Loucy (cell line): ENCODE measurements around the gene ALS2.

Experiments used
- H2AFZ ChIP-seq: fragments of 200-600 bp; sonication (generic); 2 replicates; pipeline ENCODE4 v1.6.0; 2016; ENCODE audit warnings: antibody characterized with exemption, mild to moderate bottlenecking, low read length, moderate library complexity
- H3F3A ChIP-seq: fragments of 200-600 bp; 2 replicates; pipeline ENCODE4 v1.6.0; 2016; ENCODE audit warnings: antibody characterized with exemption, low read depth, mild to moderate bottlenecking
- H3K27me3 ChIP-seq: fragments of 200-600 bp; sonication (generic); 2 replicates; pipeline ENCODE4 v1.6.1; 2014; ENCODE audit warnings: low read length, mild to moderate bottlenecking; ENCODE audit not compliant: insufficient read depth, poor library complexity, severe bottlenecking
- H3K36me3 ChIP-seq: fragments of 200-600 bp; sonication (generic); 2 replicates; pipeline ENCODE4 v1.6.1; 2016; ENCODE audit warnings: low read length; ENCODE audit not compliant: insufficient read depth
- H3K4me1 ChIP-seq: fragments of 200-600 bp; sonication (generic); 2 replicates; pipeline ENCODE4 v1.5.1; 2014; ENCODE audit warnings: low read length, mild to moderate bottlenecking; ENCODE audit not compliant: insufficient read depth, poor library complexity, severe bottlenecking
- H3K4me2 ChIP-seq: fragments of 200-600 bp; sonication (generic); 2 replicates; pipeline ENCODE4 v1.6.0; 2014; ENCODE audit warnings: antibody characterized with exemption, low read length, low read depth, mild to moderate bottlenecking; ENCODE audit not compliant: poor library complexity, severe bottlenecking
- H3K4me3 ChIP-seq: fragments of 200-600 bp; sonication (generic); 2 replicates; pipeline ENCODE4 v1.5.1; 2014; ENCODE audit warnings: low read length, mild to moderate bottlenecking, mixed read lengths; ENCODE audit not compliant: poor library complexity, severe bottlenecking
- H3K79me2 ChIP-seq: fragments of 200-600 bp; sonication (generic); 2 replicates; pipeline ENCODE4 v1.6.1; 2014; ENCODE audit warnings: low read length; ENCODE audit not compliant: insufficient read depth
- H3K9ac ChIP-seq: fragments of 200-600 bp; sonication (generic); 2 replicates; pipeline ENCODE4 v1.6.0; 2014; ENCODE audit warnings: mild to moderate bottlenecking, low read depth, low read length, moderate library complexity; ENCODE audit not compliant: poor library complexity, severe bottlenecking
- H3K9me2 ChIP-seq: fragments of 200-600 bp; sonication (generic); replicated peaks from 2 replicates; pipeline ENCODE4 v1.6.1; 2016; ENCODE audit warnings: low read depth, low read length, mixed read lengths
- H3K9me3 ChIP-seq: fragments of 200-600 bp; sonication (generic); 2 replicates; pipeline ENCODE4 v1.6.1; 2014; ENCODE audit warnings: mild to moderate bottlenecking, antibody characterized with exemption, low read length, low read depth; ENCODE audit not compliant: insufficient read depth
- H4K20me1 ChIP-seq: fragments of 200-600 bp; sonication (generic); 2 replicates; pipeline ENCODE4 v1.6.0; 2014; ENCODE audit warnings: antibody characterized with exemption, low read length, mild to moderate bottlenecking; ENCODE audit not compliant: insufficient read depth, poor library complexity, severe bottlenecking
- CTCF ChIP-seq: fragments of 200-600 bp; sonication (generic); conservative IDR thresholded peaks from 2 replicates; pipeline ENCODE4 v1.5.1; 2014; ENCODE audit warnings: mild to moderate bottlenecking, antibody characterized with exemption, low read length
- EZH2phosphoT487 ChIP-seq: fragments of 200-600 bp; IDR thresholded peaks from 2 replicates; pipeline ENCODE4 v1.6.1; 2018; ENCODE audit warnings: antibody characterized with exemption, mild to moderate bottlenecking, moderate library complexity, borderline replicate concordance

Gene ALS2

GRCh38 chr2:201709049-201709448, 71.7 kb downstream of the ALS2 start:
- Histone ChIP-seq H3K4me1 (peaks cover 12% of the 10 kb centered on the region), H3K4me2 (no peak overlapping the region), H4K20me1 (no peaks in the 10 kb centered on the region), H3K4me3 (no peak overlapping the region), H3K27me3 (no peaks in the 10 kb centered on the region), H3K9me2 (no peaks in the 10 kb centered on the region), H3K9me3 (no peaks in the 10 kb centered on the region), H3F3A (no peaks in the 10 kb centered on the region), H3K9ac (no peak overlapping the region), H2AFZ (no peak overlapping the region), H3K79me2 (no peaks in the 10 kb centered on the region), H3K36me3 (no peaks in the 10 kb centered on the region)
- TF ChIP-seq EZH2phosphoT487 (no peak), CTCF (no peak)

- Histone ChIP-seq H3K79me2 (no peaks in the 10 kb centered on the region), H3K4me1 (peaks cover 12% of the 10 kb centered on the region), H3K9me3 (no peaks in the 10 kb centered on the region), H3K27me3 (no peaks in the 10 kb centered on the region), H3K4me3 (no peak overlapping the region), H4K20me1 (no peaks in the 10 kb centered on the region), H3F3A (no peaks in the 10 kb centered on the region), H3K36me3 (no peaks in the 10 kb centered on the region), H3K9ac (no peak overlapping the region), H3K4me2 (no peak overlapping the region), H3K9me2 (no peaks in the 10 kb centered on the region), H2AFZ (peak overlapping the region; percentile 63; the same call in 1 of the 2 replicates)
- TF ChIP-seq CTCF (peak; percentile 28; the same call in 1 of the 2 replicates), EZH2phosphoT487 (no peak)
Measured at GRCh38 chr2:201707753-201708152, 73.0 kb downstream of the ALS2 start.

- TF ChIP-seq EZH2phosphoT487 (no peak), CTCF (no peak)
- no peaks in the 10 kb centered on the region for H4K20me1 ChIP-seq
- H3K9me2 ChIP-seq: no peaks in the 10 kb centered on the region
Measured at GRCh38 chr2:201707142-201707541, 73.6 kb downstream of the ALS2 start.

More at GRCh38 chr2:201707142-201707541, 73.6 kb downstream of the ALS2 start:
- Histone ChIP-seq H3K27me3 (no peaks in the 10 kb centered on the region), H3F3A (no peaks in the 10 kb centered on the region), H3K36me3 (no peaks in the 10 kb centered on the region), H3K79me2 (no peaks in the 10 kb centered on the region), H2AFZ (no peak overlapping the region), H3K4me3 (no peak overlapping the region), H3K9me3 (no peaks in the 10 kb centered on the region), H3K9ac (no peak overlapping the region), H3K4me2 (peak overlapping the region; percentile 7), H3K4me1 (peaks cover 12% of the 10 kb centered on the region)
